ENCODE measurements around the gene IGFBP4. TPM values are rescaled to one million over a fixed set of nuclear protein-coding genes. Genes with fewer than 3 reads are reported as not detected.

Gene IGFBP4
- total and polyA plus RNA-seq, 2 of the 4 experiments (the other 2 are of a cell fraction): 308 to 1,187 TPM

GRCh38 chr17:40410082-40410481 is 33.2 kb upstream of the IGFBP4 start:
- DNase-seq: no peak
- Histone ChIP-seq H2BK5ac (ENCODE audit: low read depth, low read length, poor library complexity, severe bottlenecking) (no peak overlapping the region), H3K14ac (replicated peaks; ENCODE audit: low read depth, low read length) (no peak overlapping the region), H3K9me3 (ENCODE audit: control insufficient read depth, insufficient read depth, low read length) (no peaks in the 10 kb centered on the region), H4K91ac (ENCODE audit: insufficient read depth, low read depth, low read length) (no peak overlapping the region), H3K23ac (ENCODE audit: low read depth, low read length) (0 out of 2 replicates have a peak overlapping the region, but pooled peaks have one; percentile 2), H2BK120ac (ENCODE audit: low read depth, low read length) (no peak overlapping the region), H3K27ac (ENCODE audit: insufficient read depth, low read length) (no peak overlapping the region), H2AK9ac (replicated peaks; ENCODE audit: low read depth, low read length, poor library complexity) (no peak overlapping the region), H4K20me1 (ENCODE audit: insufficient read depth, low read length) (no peaks in the 10 kb centered on the region), H2AK5ac (ENCODE audit: low read depth, low read length) (no peak overlapping the region), H2BK20ac (ENCODE audit: low read depth, low read length) (no peak overlapping the region), H3K36me3 (ENCODE audit: control insufficient read depth, insufficient read depth, low read length) (peaks cover 7% of the 10 kb centered on the region; the same call in 1 of the 2 replicates), H3K4me1 (ENCODE audit: control insufficient read depth, insufficient read depth, low read length) (no peaks in the 10 kb centered on the region), H4K5ac (ENCODE audit: low read depth, low read length) (no peak overlapping the region; the same call in 1 of the 2 replicates), H3K79me1 (ENCODE audit: low read depth in 1 of 2, low read length in 2 of 2) (peaks cover 35% of the 10 kb centered on the region in 2 experiments), H3K4me3 (ENCODE audit: insufficient read depth, low read depth, low read length) (no peak overlapping the region), H3K56ac (ENCODE audit: extremely low read depth, insufficient read depth, low read length) (no peak overlapping the region), H2BK15ac (ENCODE audit: low read depth, low read length) (no peak overlapping the region), H4K8ac (ENCODE audit: low read depth in 2 of 2, low read length in 2 of 2) (no peak overlapping the region), H3K4me2 (ENCODE audit: low read depth, low read length) (no peak overlapping the region), H3K4ac (ENCODE audit: low read depth, low read length) (no peak overlapping the region), H2AFZ (replicated peaks; ENCODE audit: low read length, poor library complexity) (no peak overlapping the region), H3K18ac (ENCODE audit: low read depth, low read length) (no peak overlapping the region), H3K27me3 (ENCODE audit: control insufficient read depth, insufficient read depth, low read length) (no peaks in the 10 kb centered on the region), H3K9me1 (ENCODE audit: insufficient read depth, low read length) (no peaks in the 10 kb centered on the region), H3K9ac (ENCODE audit: low read depth, low read length) (no peak overlapping the region)
- CTCF ChIA-PET: interaction anchor here (0.6 to 1.2 kb wide), 3 partner anchors 8 to 408 kb away, joined by 3 to 4 read pairs (median 3); no protein-coding TSS in a partner anchor
- dilution Hi-C loops (cut with HindIII; ENCODE audit: low sequenced_read_pairs, unreplicated experiment): no loop called here
- TF ChIP-seq MAZ (IDR thresholded peaks at IDR 0.05; ENCODE audit: borderline replicate concordance, low read depth, low read length) (no peak), POLR2A (IDR thresholded peaks at IDR 0.05; ENCODE audit: low read depth, low read length) (no peak), NFE2L2 (IDR thresholded peaks at IDR 0.05; ENCODE audit: low read depth, low read length) (no peak), USF2 (IDR thresholded peaks at IDR 0.05; ENCODE audit: low read depth, low read length) (no peak), FOS (IDR thresholded peaks at IDR 0.05; ENCODE audit: low read depth, low read length) (no peak)
- no TSS peak for BruUV-seq (replicated peaks)
- ATAC-seq (ENCODE audit: low read depth): no peak
- WGBS, 2 experiments (ENCODE audit: extremely low coverage in 2 of 2, insufficient read length in 1 of 2): no CpG with 5 or more reads among the region's 1 CpG
- in situ Hi-C loops (cut with MboI; ENCODE audit: low sequenced_read_pairs): no loop called here
- POLR2A ChIA-PET (ENCODE audit: unreplicated experiment): no interaction called here
- intact Hi-C loops (cut with micrococcal nuclease): no loop called here
